Mucosa of rectum (tissue), 2 donors: ENCODE results near the gene PDZRN3.
A peak's percentile ranks its signal among the peaks of the same experiment; 100 is the strongest.

Source experiments
- H3K27ac ChIP-seq, 2 donors: one replicate each; pipeline ENCODE4 v1.7.0; 2013; ENCODE audit warnings: inconsistent platforms in 2 of 2, low read depth in 2 of 2, low read length in 2 of 2
- H3K27me3 ChIP-seq, 2 donors: one replicate each; pipeline ENCODE4 v1.7.0; 2013; ENCODE audit warnings: low read length in 2 of 2; ENCODE audit not compliant: control insufficient read depth in 2 of 2, insufficient read depth in 2 of 2
- H3K36me3 ChIP-seq, 2 donors: one replicate each; pipeline ENCODE4 v1.7.0; 2013; ENCODE audit warnings: low read length in 2 of 2; ENCODE audit not compliant: control insufficient read depth in 2 of 2, insufficient read depth in 2 of 2
- H3K4me1 ChIP-seq, 2 donors: one replicate each; pipeline ENCODE4 v1.7.0; 2013; ENCODE audit warnings: low read length in 2 of 2, mild to moderate bottlenecking in 1 of 2; ENCODE audit not compliant: control insufficient read depth in 2 of 2, insufficient read depth in 2 of 2
- H3K4me3 ChIP-seq, 2 donors: one replicate each; pipeline ENCODE4 v1.7.0; 2013; ENCODE audit warnings: low read length in 2 of 2
- H3K9ac ChIP-seq, 2 donors: one replicate each; pipeline ENCODE4 v1.7.0; 2013; ENCODE audit warnings: low read length in 2 of 2, low read depth in 1 of 2, mild to moderate bottlenecking in 1 of 2
- H3K9me3 ChIP-seq, 2 donors: one replicate each; pipeline ENCODE4 v1.7.0; 2013; ENCODE audit warnings: low read length in 2 of 2; ENCODE audit not compliant: control insufficient read depth in 2 of 2
- donor health status: healthy.
- donor health status: Normal muscosa, but diverticular disease.

Gene PDZRN3

DNA sequence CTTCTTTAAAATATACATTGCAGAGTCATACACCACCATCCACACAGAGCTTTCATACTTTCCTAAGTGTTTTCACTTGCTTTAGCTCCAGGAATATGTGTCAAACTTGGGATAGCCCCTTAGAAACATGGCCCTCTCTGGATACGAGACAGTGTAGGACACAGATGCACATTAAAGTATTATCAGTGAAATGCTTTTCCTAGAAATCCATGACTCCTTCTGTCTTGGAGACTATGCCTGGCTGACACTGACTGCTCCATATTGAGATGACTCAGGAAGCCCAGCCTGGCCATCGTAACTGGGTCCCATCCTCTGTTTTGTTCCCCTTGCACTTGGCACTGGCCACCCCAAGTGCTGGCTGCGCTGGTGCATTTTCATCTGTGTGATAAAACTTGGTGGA, 204.8 kb downstream of the PDZRN3 start:
- Histone ChIP-seq H3K27ac (peak overlapping the region in 1 of 2 donors; percentile 14), H3K4me3 (no peak overlapping the region), H3K27me3 (no peaks in the 10 kb centered on the region), H3K4me1 (peaks cover 0 to 4% of the 10 kb centered on the region in 2 donors), H3K9ac (no peak overlapping the region), H3K9me3 (no peaks in the 10 kb centered on the region), H3K36me3 (no peaks in the 10 kb centered on the region)

DNA sequence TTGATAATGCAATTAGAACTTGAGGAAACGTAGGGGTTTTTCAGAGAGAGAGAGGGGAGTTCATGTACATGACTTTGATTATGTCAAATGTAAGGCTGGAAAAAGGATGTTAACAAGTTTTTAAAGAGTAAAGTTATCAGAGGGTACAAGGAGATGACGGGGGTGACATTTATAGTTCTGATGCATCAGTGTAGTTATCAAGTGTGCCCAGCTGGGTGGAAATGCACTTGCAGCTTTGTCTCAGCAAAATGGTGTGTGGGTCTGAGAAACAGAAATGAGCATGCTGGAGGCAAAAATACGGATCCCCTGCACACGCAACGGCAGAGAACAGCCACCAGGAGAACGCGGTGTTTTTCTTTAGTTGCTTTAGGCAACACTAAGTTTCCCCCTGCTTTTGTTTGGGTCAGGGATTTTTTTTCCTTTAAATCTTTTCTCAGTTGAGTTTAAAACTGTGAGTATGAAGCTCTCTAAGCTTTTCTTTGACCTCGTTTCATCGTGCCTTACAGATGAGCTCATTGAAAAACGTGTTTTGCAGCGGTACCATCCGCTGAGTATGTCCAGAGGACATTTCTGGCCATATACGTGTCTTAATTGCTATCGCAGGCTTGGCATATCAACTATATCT, 205.4 kb downstream of the PDZRN3 start:
- Histone ChIP-seq H3K4me1 (peaks cover 0 to 4% of the 10 kb centered on the region in 2 donors), H3K9me3 (no peaks in the 10 kb centered on the region), H3K27ac (no peak overlapping the region), H3K27me3 (no peaks in the 10 kb centered on the region), H3K36me3 (no peaks in the 10 kb centered on the region), H3K9ac (no peak overlapping the region), H3K4me3 (no peak overlapping the region)

DNA sequence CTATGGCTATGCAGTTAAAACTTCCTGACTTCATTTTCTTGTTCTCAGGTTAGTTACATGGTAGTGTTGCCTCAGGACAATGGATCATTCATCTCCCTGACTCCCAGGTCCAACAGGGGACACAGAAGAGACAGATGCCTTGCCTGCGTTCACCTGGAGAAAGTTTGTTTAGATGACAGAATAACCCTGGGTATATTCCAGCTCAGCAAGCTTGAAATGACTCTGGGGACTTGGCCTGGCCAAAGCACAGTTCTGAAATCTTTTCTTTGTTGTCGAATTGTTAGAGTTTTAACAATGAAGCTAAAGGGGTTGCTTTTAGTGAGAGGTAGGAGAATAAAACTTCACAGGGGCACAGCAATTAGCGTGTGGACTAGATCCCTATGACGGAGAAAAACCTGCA, 206.1 kb downstream of the PDZRN3 start:
- Histone ChIP-seq H3K4me3 (no peak overlapping the region), H3K27me3 (no peaks in the 10 kb centered on the region), H3K9me3 (no peaks in the 10 kb centered on the region), H3K9ac (no peak overlapping the region), H3K27ac (no peak overlapping the region), H3K4me1 (peaks cover 0 to 4% of the 10 kb centered on the region in 2 donors), H3K36me3 (no peaks in the 10 kb centered on the region)

DNA sequence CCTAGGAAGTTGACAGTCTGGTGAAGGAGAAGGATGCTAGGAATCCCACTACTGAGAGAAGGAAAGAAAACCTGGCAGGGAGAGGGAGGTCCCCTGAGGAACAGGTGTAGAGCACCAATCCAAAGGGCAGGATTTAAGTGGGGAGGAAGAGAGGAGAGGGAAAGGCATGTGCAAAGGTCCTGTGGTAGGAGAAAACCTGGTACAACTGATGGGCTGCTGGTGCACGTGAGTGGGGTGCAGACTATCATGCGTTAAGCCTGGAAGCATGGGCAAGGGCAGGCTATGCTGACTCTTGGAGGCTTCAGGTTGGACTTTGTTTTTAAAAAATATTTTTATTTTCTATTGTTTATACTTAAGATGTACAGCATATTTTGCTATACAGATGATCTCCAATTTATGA, 209.6 kb downstream of the PDZRN3 start:
- Histone ChIP-seq H3K4me1 (peaks cover 0 to 15% of the 10 kb centered on the region in 2 donors), H3K9ac (no peak overlapping the region), H3K9me3 (no peaks in the 10 kb centered on the region), H3K4me3 (no peak overlapping the region), H3K36me3 (no peaks in the 10 kb centered on the region), H3K27ac (no peak overlapping the region), H3K27me3 (peaks cover 0 to 2% of the 10 kb centered on the region in 2 donors)

DNA sequence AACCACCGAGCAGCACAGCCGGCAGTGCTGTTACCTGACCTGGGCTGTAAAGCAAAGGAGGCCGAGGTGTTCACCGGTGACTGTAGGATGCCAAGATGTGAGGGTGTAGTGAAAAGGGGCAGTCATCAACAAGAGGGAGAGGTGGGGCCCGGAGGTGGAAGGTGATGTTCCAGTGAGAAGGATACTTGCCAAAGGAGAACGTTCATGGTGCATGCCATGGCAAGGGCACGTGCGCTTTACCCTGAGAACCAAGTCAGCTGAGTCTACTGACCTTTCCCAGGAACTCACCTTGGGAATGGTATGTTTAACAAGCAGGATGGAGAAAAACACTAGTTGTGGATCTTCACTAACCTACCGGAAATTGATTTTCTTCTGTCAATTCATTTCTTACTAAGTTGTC, 211.1 kb downstream of the PDZRN3 start:
- no peak overlapping the region for H3K27ac ChIP-seq
- H3K27me3 ChIP-seq, result peaks cover 0 to 2% of the 10 kb centered on the region in 2 donors
- H3K9me3 ChIP-seq, result no peaks in the 10 kb centered on the region
- no peak overlapping the region for H3K9ac ChIP-seq
- H3K4me1 ChIP-seq, result peaks cover 0 to 11% of the 10 kb centered on the region in 2 donors
- no peaks in the 10 kb centered on the region for H3K36me3 ChIP-seq
- H3K4me3 ChIP-seq, result no peak overlapping the region

DNA sequence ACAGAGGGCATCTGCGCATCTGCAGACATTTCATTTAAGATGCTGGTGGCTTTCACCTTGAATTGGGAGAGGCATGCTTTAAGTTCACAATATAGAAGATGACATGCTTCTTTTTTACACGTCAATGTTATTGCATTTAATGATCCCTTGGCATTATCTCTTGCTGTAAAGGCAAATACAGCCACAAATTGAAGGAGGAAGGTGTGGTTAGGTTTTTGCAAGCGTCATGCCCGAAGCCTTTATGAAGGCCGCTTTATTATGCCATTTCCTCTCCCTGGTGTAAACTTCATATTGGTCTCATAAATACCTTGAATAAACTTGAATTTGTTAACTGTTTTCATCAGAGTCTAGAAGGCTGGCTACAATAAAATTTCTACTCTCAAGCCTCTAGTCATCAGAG, 212.7 kb downstream of the PDZRN3 start:
- no peak overlapping the region for H3K9ac ChIP-seq
- peaks cover 0 to 11% of the 10 kb centered on the region in 2 donors for H3K4me1 ChIP-seq
- H3K9me3 ChIP-seq, result no peaks in the 10 kb centered on the region
- H3K27me3 ChIP-seq, result peaks cover 0 to 2% of the 10 kb centered on the region in 2 donors
- peak overlapping the region in 1 of 2 donors; percentile 23 for H3K4me3 ChIP-seq
- peak overlapping the region in 1 of 2 donors; percentile 28 for H3K27ac ChIP-seq
- H3K36me3 ChIP-seq, result no peaks in the 10 kb centered on the region

DNA sequence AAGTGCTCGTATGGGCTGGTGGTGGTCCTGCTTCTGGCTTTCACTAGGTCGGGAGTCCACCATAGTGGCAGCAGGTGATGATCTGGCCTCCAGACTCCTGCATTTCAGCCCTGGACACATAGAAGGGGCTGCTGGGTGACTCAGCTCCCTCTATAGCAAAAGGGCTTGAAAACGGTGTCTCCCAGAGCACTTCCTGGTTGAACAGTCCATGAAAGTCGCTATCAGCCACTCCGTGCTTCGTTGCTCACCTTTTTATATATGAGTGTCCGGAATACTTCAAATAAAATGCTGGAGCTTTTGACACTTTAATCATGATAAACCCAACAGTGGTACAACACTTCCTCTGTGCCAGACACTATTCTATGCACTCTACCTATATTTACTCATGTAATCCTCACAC, 213.2 kb downstream of the PDZRN3 start:
- Histone ChIP-seq H3K27ac (peak overlapping the region in 1 of 2 donors; percentile 28), H3K4me1 (peaks cover 0 to 11% of the 10 kb centered on the region in 2 donors), H3K27me3 (peaks cover 0 to 2% of the 10 kb centered on the region in 2 donors), H3K9me3 (no peaks in the 10 kb centered on the region), H3K36me3 (no peaks in the 10 kb centered on the region), H3K9ac (no peak overlapping the region), H3K4me3 (peak overlapping the region in 1 of 2 donors; percentile 23)

DNA sequence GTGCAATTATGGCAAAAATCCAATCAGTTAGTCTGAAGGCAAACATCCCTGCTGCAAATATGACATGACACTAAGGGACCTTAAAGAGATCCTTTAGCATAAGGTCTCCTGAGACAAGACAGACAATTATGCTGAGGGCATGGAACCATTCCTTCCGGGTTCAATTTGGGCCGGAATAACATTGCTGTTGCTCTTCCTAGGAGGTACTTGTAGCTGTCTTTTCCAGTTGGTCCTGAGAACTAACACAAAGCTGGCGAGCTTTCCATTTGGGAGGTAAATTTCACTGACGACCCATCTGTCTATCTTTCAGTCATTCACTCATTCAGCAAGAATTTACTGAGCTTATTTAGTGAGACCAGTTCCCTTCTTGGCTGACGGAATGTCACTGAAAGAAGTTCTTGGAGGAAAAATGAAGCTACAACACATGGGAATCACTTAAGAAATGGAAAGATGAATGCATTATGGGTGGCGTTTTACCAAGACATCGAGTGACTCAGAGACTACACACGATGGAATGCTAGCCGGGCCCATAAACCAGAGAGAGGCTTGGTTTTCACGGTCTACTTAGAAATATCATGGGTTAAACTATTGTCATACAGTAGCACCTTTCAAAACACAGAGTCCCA, 215.5 kb downstream of the PDZRN3 start:
- Histone ChIP-seq H3K36me3 (no peaks in the 10 kb centered on the region), H3K27ac (no peak overlapping the region), H3K9me3 (no peaks in the 10 kb centered on the region), H3K27me3 (peaks cover 0 to 2% of the 10 kb centered on the region in 2 donors), H3K4me3 (no peak overlapping the region), H3K4me1 (peaks cover 4 to 11% of the 10 kb centered on the region in 2 donors), H3K9ac (no peak overlapping the region)

DNA sequence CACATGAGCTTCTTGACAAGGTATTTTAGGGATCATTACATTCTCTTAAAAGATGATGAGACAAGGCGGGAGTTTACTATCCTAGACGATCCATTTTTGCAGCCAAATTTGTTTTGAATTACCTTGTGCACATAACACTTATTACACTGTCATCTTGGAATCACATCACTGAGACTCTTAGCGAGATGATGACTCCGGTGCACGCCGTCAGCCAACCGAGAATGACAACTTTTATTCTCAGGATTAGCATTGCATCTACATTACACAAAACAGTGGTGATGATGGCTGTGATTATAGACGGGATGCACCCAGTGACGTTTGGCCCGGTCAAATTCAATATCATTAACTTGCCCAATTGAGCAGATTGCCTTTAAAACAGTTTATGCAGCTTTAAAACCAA, 216.1 kb downstream of the PDZRN3 start:
- Histone ChIP-seq H3K27me3 (peaks cover 0 to 2% of the 10 kb centered on the region in 2 donors), H3K9ac (no peak overlapping the region), H3K4me3 (no peak overlapping the region), H3K36me3 (no peaks in the 10 kb centered on the region), H3K4me1 (peaks cover 4 to 11% of the 10 kb centered on the region in 2 donors), H3K9me3 (no peaks in the 10 kb centered on the region), H3K27ac (no peak overlapping the region)

DNA sequence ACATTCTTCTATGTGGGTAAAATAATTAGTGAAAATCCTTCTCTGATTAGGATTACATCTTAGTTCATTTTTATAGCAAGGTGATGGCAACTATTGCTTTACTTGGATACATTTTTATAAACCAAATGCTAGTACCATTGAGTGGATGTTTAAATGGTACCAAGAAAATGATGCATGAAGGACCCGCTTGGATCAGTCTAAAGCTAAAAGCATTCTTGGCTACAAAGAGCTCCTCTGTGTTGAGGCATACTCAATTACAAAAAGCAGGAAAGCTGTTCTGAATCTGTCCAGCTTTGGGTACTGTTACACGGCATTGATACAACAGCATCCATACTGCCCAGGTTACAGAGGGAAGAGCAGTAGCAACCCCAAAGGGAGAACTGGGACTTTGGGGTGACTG, 217.2 kb downstream of the PDZRN3 start:
- H3K27me3 ChIP-seq, result no peaks in the 10 kb centered on the region
- H3K27ac ChIP-seq, result no peak overlapping the region
- H3K4me1 ChIP-seq, result peaks cover 4 to 11% of the 10 kb centered on the region in 2 donors
- H3K9ac ChIP-seq, result no peak overlapping the region
- H3K4me3 ChIP-seq, result no peak overlapping the region
- H3K36me3 ChIP-seq, result no peaks in the 10 kb centered on the region
- H3K9me3 ChIP-seq, result no peaks in the 10 kb centered on the region
